SK-N-SH (cell line): ENCODE data around the gene SLC25A21. TPM values are rescaled to one million over a fixed set of nuclear protein-coding genes. Genes with fewer than 3 reads are reported as not detected.

Experiments
- CTCF ChIA-PET: fragments of 300-600, 350-600 bp; formaldehyde crosslinking; extraction: SDS; loops from one replicate; lab custom pipeline; 2021; lab: Yijun Ruan, JAX
- POLR2A ChIA-PET: fragments of 350-600 bp; sonication (Branson Sonifier 250); formaldehyde crosslinking; extraction: SDS; loops from one replicate; lab custom pipeline; 2020; ENCODE audit warnings: antibody characterized with exemption, inconsistent platforms; lab: Yijun Ruan, JAX
- DNase-seq: peaks from one replicate; pipeline ENCODE4 v3.0.0; 2012
- H2AFZ ChIP-seq: fragments of 200-600 bp; sonication (generic); 2 replicates; pipeline ENCODE4 v1.8.1; 2016; ENCODE audit warnings: antibody characterized with exemption, mild to moderate bottlenecking, low read depth
- H3F3A ChIP-seq: fragments of 200-600 bp; sonication (generic); replicated peaks from 2 replicates; pipeline ENCODE3; 2016; ENCODE audit warnings: antibody characterized with exemption, mild to moderate bottlenecking; ENCODE audit not compliant: insufficient read depth
- H3K27ac ChIP-seq, 2 experiments: fragments of 200-500 bp in 1 of 2; fragments of 200-600 bp in 1 of 2; sonication (Bioruptor generic) in 1 of 2; sonication (generic), shearing (Covaris generic) in 1 of 2; 2 replicates each; pipeline versions ENCODE4 v1.5.1 to v1.6.1; 2014 to 2016; ENCODE audit warnings: low read depth in 2 of 2, inconsistent platforms in 1 of 2, low read length in 1 of 2, mild to moderate bottlenecking in 1 of 2, mixed read lengths in 1 of 2
- H3K27me3 ChIP-seq: fragments of 200-600 bp; sonication (generic), shearing (Covaris generic); 2 replicates; pipeline ENCODE4 v1.6.1; 2016; ENCODE audit warnings: mixed run types; ENCODE audit not compliant: insufficient read depth
- H3K36me3 ChIP-seq, 2 experiments: fragments of 200-500 bp in 1 of 2; fragments of 200-600 bp in 1 of 2; sonication (Bioruptor generic) in 1 of 2; sonication (generic) in 1 of 2; replicated peaks in 1 of 2; 2 replicates each; pipeline versions ENCODE3 to v1.5.1; 2014 to 2016; ENCODE audit warnings: low read length in 1 of 2, mild to moderate bottlenecking in 1 of 2; ENCODE audit not compliant: insufficient read depth in 2 of 2, control insufficient read depth in 1 of 2
- H3K4me1 ChIP-seq, 2 experiments: fragments of 200-500 bp in 1 of 2; fragments of 200-600 bp in 1 of 2; sonication (Bioruptor generic) in 1 of 2; sonication (generic), shearing (Covaris generic) in 1 of 2; 2 replicates each; pipeline versions ENCODE4 v1.5.1 to v1.6.1; 2014 to 2016; ENCODE audit warnings: low read depth in 1 of 2, low read length in 1 of 2, mixed run types in 1 of 2; ENCODE audit not compliant: insufficient read depth in 2 of 2, control insufficient read depth in 1 of 2
- H3K4me2 ChIP-seq: fragments of 200-600 bp; sonication (generic), shearing (Covaris generic); 2 replicates; pipeline ENCODE4 v1.6.1; 2017; ENCODE audit warnings: mixed run types
- H3K4me3 ChIP-seq, 2 experiments: fragments of 200-500 bp in 1 of 2; fragments of 200-600 bp in 1 of 2; sonication (Bioruptor generic) in 1 of 2; sonication (generic), shearing (Covaris generic) in 1 of 2; 2 replicates each; pipeline versions ENCODE4 v1.5.1 to v1.8.1; 2014 to 2016; ENCODE audit warnings: low read depth in 2 of 2, inconsistent platforms in 1 of 2, low read length in 1 of 2, mild to moderate bottlenecking in 1 of 2, mixed read lengths in 1 of 2, moderate library complexity in 1 of 2
- H3K79me2 ChIP-seq: fragments of 200-600 bp; sonication (generic); 2 replicates; pipeline ENCODE4 v1.8.1; 2017; ENCODE audit warnings: mild to moderate bottlenecking; ENCODE audit not compliant: insufficient read depth
- H3K9ac ChIP-seq: fragments of 200-600 bp; sonication (generic); 2 replicates; pipeline ENCODE4 v1.6.1; 2017; ENCODE audit warnings: mixed run types
- H3K9me2 ChIP-seq: fragments of 200-600 bp; sonication (generic); 2 replicates; pipeline ENCODE4 v1.6.1; 2017; ENCODE audit warnings: mixed run types
- H3K9me3 ChIP-seq: fragments of 200-600 bp; sonication (generic); 2 replicates; pipeline ENCODE4 v1.6.1; 2017; ENCODE audit warnings: mixed run types, mild to moderate bottlenecking, moderate library complexity
- H4K20me1 ChIP-seq: fragments of 200-600 bp; sonication (generic); 2 replicates; pipeline ENCODE4 v1.6.1; 2017; ENCODE audit warnings: mild to moderate bottlenecking, mixed run types; ENCODE audit not compliant: insufficient read depth
- CTCF ChIP-seq: fragments of 200-600 bp; sonication (generic); IDR thresholded peaks from 2 replicates; pipeline ENCODE4 v1.6.1; 2017; ENCODE audit warnings: antibody characterized with exemption, mild to moderate bottlenecking, moderate library complexity
- GABPA ChIP-seq: IDR thresholded peaks from 2 replicates; pipeline ENCODE4 v1.4.0; 2012; ENCODE audit warnings: low read depth, mild to moderate bottlenecking
- GATA2 ChIP-seq: sonication (generic); formaldehyde crosslinking; IDR thresholded peaks from 2 replicates; pipeline ENCODE4 v1.5.0; 2020; ENCODE audit warnings: mild to moderate bottlenecking, missing genetic modification reagents
- JUND ChIP-seq: IDR thresholded peaks from 2 replicates; pipeline ENCODE4 v1.4.0; 2012
- MEF2A ChIP-seq: IDR thresholded peaks from 2 replicates; pipeline ENCODE4 v1.4.0; 2012; ENCODE audit warnings: low read depth, borderline replicate concordance
- MXI1 ChIP-seq: IDR thresholded peaks from 2 replicates; pipeline ENCODE4 v1.6.1; 2012; ENCODE audit warnings: mild to moderate bottlenecking, low read depth, low read length, improper control_type of control experiment
- PBX3 ChIP-seq: IDR thresholded peaks from 2 replicates; pipeline ENCODE4; 2012
- RCOR1 ChIP-seq: fragments of 150-350 bp; IDR thresholded peaks from 2 replicates; pipeline ENCODE4 v1.6.1; 2017; ENCODE audit warnings: antibody characterized with exemption, low read length
- RXRA ChIP-seq: IDR thresholded peaks from 2 replicates; pipeline ENCODE4 v1.4.0; 2012; ENCODE audit warnings: low read depth, mild to moderate bottlenecking, borderline replicate concordance
- SIN3A ChIP-seq: IDR thresholded peaks from 2 replicates; pipeline ENCODE4 v1.6.1; 2012; ENCODE audit warnings: low read depth, mild to moderate bottlenecking, low read length, moderate library complexity, borderline replicate concordance
- TAF1 ChIP-seq: IDR thresholded peaks from 2 replicates; pipeline ENCODE4 v1.6.1; 2012; ENCODE audit warnings: low read depth, mild to moderate bottlenecking, low read length, moderate library complexity, borderline replicate concordance
- YY1 ChIP-seq: IDR thresholded peaks from 2 replicates; pipeline ENCODE4 v1.4.0; 2012; ENCODE audit warnings: low read depth, mild to moderate bottlenecking
- WGBS: methylation state at CpG from one replicate; pipeline ENCODE4 v1.1.6; 2017; ENCODE audit warnings: low lambda C conversion rate; 5-methylcytosine and 5-hydroxymethylcytosine counted together
- polyA plus RNA-seq, 3 experiments: library from polyadenylated mRNA; depleted of rRNA; stranded (reverse); fragments of >200 nt; gene quantifications; 2 replicates each; pipeline ENCODE4 v1.2.3, GENCODE V29; 2012

SLC25A21 gene
- polyA plus RNA-seq, 1 of the 3 experiments (the other 2 are of a cell fraction) = not detected

GRCh38 chr14:37142835-37143401, 29.5 kb downstream of the SLC25A21 start:
- no peak for DNase-seq
- TF ChIP-seq MEF2A (no peak), CTCF (no peak), SIN3A (no peak), YY1 (no peak), JUND (no peak), TAF1 (no peak), RCOR1 (no peak)
- Histone ChIP-seq H3K4me1 (no peaks in the 10 kb centered on the region), H3K4me3 (no peak overlapping the region), H3K9me3 (no peaks in the 10 kb centered on the region), H3K9me2 (no peaks in the 10 kb centered on the region), H3K27ac (no peak overlapping the region), H4K20me1 (no peaks in the 10 kb centered on the region), H3K36me3 (no peaks in the 10 kb centered on the region), H3K4me2 (no peak overlapping the region), H3K9ac (no peak overlapping the region), H3F3A (no peaks in the 10 kb centered on the region), H2AFZ (no peak overlapping the region), H3K27me3 (no peaks in the 10 kb centered on the region; the same call in 1 of the 2 replicates), H3K79me2 (no peaks in the 10 kb centered on the region)
- WGBS = 14% methylated on average over 3 of the region's 3 CpGs
- CTCF ChIA-PET = no interaction called here
- POLR2A ChIA-PET = no interaction called here

- CTCF ChIA-PET = interaction anchor here (3.8 kb wide), 1 partner anchor 10 kb away, joined by 20 read pairs; no protein-coding TSS in a partner anchor
Measured at GRCh38 chr14:37140176-37140575, 32.2 kb downstream of the SLC25A21 start.

More at GRCh38 chr14:37140176-37140575, 32.2 kb downstream of the SLC25A21 start:
- H3K27me3 ChIP-seq = no peaks in the 10 kb centered on the region; the same call in 1 of the 2 replicates
- H3F3A ChIP-seq = no peaks in the 10 kb centered on the region
- H3K4me3 ChIP-seq = no peak overlapping the region
- TF ChIP-seq GABPA (no peak), RXRA (no peak), PBX3 (no peak), GATA2 (CRISPR knock-in tag) (no peak), MXI1 (no peak)
- H3K4me1 ChIP-seq = no peaks in the 10 kb centered on the region
- no peaks in the 10 kb centered on the region for H3K9me2 ChIP-seq
- H2AFZ ChIP-seq = no peak overlapping the region
- H3K79me2 ChIP-seq = no peaks in the 10 kb centered on the region
- no peaks in the 10 kb centered on the region for H3K9me3 ChIP-seq
- POLR2A ChIA-PET = no interaction called here
- H3K4me2 ChIP-seq = no peak overlapping the region
- WGBS = 0% methylated on average over 2 of the region's 2 CpGs
- H3K9ac ChIP-seq = no peak overlapping the region
- DNase-seq = no peak
- H3K27ac ChIP-seq = no peak overlapping the region
- no peaks in the 10 kb centered on the region for H3K36me3 ChIP-seq
- no peaks in the 10 kb centered on the region for H4K20me1 ChIP-seq
